Activated effector memory CD4-positive, alpha-beta T cell treated with Interleukin-2 at 50 U/mL for 16 hours (primary cell): ENCODE data around the gene GRID2IP.

ENCODE experiments used
- DNase-seq: peaks from one replicate; pipeline ENCODE4 v3.0.0-alpha.2; 2020

Gene GRID2IP

GRCh38 chr7:6516387-6516983 is 34.8 kb downstream of the GRID2IP start:
- peak; percentile 51 for DNase-seq

GRCh38 chr7:6513541-6513940 is 37.7 kb downstream of the GRID2IP start:
- DNase-seq = no peak

GRCh38 chr7:6512892-6513291 is 38.4 kb downstream of the GRID2IP start:
- no peak for DNase-seq

GRCh38 chr7:6510476-6511133 is 40.7 kb downstream of the GRID2IP start:
- DNase-seq = no peak

GRCh38 chr7:6508950-6509349 is 42.3 kb downstream of the GRID2IP start:
- DNase-seq = no peak

DNA sequence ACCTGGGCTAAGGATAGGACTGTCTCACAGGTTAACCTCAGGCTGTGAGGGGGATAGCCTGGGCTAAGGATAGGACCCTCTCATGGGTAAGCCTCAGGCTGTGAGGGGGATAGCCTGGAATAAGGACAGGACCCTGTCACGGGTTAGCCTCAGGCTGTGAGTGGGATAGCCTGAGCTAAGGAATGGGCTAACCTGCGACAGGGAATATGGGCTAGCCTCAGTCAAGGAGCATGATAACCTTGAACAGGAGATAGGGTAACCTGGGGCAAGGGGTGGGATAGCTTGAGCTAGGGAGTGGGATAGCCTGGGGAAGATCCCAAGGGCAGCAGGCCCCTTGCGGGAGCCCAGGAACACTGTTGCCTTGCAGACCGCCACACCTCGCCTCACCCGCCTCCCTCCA is 42.7 kb downstream of the GRID2IP start:
- no peak for DNase-seq

- DNase-seq = no peak
Observed at GRCh38 chr7:6507906-6508305, 43.4 kb downstream of the GRID2IP start.

GRCh38 chr7:6505685-6506559 is 45.3 kb downstream of the GRID2IP start:
- no peak for DNase-seq

- DNase-seq = no peak
Observed at GRCh38 chr7:6504996-6505395, 46.3 kb downstream of the GRID2IP start.

DNA sequence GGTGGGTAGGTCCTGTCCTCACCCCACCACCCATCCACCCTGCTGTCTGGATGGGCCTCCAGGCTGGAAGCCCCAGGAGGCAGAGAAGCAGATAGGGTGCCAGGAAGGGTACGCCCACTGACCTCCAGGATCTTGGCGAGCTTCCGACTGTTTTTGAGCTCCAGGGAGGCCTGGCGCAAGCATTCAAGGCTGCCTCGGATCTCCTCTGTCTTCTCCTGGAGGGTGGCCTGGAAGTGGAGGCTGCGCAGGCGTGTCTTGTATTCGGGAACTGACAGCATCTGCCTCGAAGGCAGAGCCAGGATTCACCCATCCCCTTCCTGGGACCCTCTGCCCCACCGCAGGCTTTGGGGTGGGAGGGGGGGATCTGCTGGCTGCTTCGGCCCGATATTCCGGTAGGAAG is 48.4 kb downstream of the GRID2IP start:
- DNase-seq = no peak

GRCh38 chr7:6501586-6502564 is 49.4 kb downstream of the GRID2IP start:
- no peak for DNase-seq

DNA sequence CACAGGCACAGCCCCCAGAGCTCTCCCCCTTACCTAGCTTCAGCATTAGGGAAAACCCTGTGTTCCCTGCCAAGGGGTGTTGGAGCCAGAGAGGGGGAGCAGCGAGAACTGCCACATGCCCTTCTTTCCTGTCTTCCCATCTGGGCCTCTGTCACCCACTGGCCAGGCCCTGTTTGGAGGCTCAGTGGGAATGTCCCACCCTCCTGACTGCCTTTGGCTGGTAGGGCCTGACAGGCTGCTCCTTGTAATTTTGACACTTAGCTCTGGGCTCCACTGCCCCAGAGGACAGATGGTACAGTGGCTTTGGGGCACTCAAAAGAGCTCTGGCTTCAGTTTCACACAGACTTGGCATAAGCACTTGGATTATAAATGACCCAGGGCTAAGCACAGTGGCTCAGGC is 50.6 kb downstream of the GRID2IP start:
- DNase-seq = no peak

DNA sequence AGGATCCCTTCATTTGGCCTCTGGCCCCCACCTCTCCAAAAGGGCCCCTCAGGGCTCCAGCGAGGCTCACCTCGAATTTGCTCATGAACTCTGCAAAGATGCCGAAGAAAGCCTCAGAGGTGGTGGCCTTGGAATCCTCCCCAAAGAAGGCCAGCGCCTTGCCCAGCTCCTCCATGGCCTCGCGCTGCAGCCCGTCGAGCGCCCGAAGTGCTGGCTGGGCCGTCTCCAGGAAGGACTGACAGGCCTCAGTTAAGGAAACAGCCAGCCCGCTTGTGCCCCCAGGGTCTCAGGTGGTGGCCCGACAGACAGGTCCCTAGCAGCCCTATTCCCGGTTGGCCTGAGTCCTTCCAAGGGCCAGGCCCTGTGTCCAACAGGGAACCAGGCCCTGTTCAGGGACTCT is 53.3 kb downstream of the GRID2IP start:
- no peak for DNase-seq

GRCh38 chr7:6497637-6497905 is 53.7 kb downstream of the GRID2IP start:
- no peak for DNase-seq

GRCh38 chr7:6496842-6497636 is 54.2 kb downstream of the GRID2IP start:
- DNase-seq = no peak

DNA sequence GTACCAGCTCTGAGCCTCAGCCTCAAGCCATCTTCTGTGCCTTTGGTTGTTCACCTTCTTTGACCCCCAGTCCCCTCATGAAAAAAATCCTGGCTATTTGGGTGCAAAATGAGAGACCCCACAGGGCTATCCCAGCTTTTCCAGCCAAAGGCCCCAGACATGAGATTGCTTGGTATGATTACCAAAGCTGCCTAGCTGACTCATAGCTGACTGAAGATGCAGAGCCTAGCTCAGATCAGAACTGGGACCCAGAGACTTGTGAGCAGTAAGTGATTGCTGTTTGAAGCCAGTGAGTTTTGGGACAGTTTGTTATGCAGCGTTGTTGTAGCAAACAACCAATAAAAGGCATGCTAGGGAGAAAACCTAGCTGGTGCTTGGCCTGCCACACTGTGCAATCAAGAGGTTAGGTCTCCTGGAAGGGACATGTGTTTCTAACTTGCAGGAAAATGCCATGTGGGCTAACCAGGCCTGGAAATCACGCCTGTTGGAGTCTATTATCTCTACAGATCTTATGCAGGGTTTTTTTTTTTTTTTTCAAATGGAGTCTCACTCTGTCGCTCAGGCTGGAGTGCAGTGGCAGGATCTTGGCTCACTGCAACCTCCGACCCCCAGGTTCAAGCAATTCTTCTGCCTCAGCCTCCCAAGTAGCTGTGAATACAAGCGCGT is 55.5 kb downstream of the GRID2IP start:
- no peak for DNase-seq

GRCh38 chr7:6494365-6494764 is 56.9 kb downstream of the GRID2IP start:
- DNase-seq = no peak

DNA sequence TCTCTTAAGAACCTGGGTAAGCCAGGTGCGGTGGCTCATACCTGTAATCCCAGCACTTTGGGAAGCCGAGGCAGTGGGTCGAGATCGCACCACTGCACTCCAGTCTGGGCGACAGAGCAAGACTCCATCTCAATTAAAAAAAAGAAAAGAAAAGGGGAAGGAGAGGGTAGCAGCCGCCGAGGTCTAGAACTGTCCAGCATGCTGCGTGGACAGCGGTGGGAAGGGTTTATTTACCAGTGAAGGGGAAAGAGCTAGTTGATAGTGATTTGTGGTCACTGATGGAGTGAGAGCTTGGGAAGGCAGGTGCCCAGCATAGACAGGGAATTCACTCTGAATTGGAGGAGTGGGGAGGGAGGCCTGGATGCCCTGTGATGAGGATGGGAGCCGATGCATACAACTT is 60.1 kb downstream of the GRID2IP start:
- no peak for DNase-seq

DNA sequence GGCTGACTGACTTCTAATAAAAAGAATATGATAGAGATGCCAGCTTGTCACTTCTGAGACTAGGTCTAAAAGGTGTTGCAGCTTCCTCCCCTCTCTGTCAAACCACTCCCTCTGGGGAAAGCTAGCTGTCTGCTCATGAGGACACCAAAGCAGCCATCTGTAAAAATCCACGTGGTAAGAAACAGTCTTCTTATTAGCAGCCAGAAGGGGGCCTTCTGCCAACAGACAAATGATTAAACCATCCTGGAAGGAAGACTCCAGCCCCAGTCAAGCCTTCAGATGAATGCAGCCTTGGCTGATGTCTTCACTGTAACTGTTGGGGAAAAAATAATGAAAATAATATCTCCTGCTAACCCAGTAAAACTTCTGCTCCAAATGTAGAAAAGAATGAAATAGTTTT is 61.6 kb downstream of the GRID2IP start:
- no peak for DNase-seq

DNA sequence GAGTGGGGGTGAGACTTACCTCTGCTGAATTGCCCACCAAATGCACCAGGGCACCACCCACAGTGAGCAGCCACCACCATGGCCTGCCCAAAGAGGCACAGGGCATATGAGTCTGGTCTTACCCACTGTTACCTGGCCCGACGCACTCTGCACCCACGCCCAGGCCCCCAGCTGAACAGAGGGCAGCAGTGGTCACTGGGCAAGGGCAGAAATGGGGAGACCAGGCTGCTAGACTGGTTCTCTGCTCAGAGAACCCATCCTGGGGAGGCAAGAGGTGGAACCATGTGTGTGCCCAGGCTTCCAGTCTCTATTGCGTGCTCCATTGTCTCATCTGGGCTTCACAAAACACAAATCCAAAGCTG is 64.1 kb downstream of the GRID2IP start:
- DNase-seq = no peak

GRCh38 chr7:6486438-6487183 is 64.7 kb downstream of the GRID2IP start:
- no peak for DNase-seq
